ENCODE results near the gene DRAP1. TPM values are rescaled to one million over a fixed set of nuclear protein-coding genes. Genes with fewer than 3 reads are reported as not detected.

Gene DRAP1
- total and polyA plus RNA-seq, 9 of the 15 experiments (the other 6 are each of a cell fraction or from before 2014, with no cell fraction given) = 9.6 to 200 (median 92.9) TPM

DNA sequence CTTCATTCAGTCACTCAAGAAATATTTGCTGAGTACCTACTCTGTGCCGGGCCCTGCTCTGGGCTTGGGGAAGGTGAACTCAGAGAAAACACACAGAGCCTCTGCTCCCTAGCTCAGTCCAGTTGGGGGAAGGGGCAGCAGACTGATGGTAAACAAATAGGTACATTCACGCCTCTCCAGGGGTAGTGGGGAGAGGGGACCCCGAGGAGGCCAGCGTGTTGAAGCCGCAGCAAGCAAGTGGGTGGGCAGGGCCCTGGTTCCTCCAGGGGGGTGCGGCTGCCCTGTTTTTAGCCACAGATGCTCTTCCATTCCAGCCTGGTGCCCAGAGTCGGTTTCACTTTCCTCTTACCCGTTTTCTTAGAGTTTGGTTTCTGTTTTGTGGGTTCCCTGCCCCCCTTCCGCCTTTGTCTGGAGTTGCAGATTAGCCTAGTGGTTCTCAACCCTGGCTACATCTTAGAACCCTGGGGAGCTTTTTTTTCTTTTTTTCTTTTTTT, 8.7 kb downstream of the DRAP1 start (continued):
- TF ChIP-seq, protein P1, sequence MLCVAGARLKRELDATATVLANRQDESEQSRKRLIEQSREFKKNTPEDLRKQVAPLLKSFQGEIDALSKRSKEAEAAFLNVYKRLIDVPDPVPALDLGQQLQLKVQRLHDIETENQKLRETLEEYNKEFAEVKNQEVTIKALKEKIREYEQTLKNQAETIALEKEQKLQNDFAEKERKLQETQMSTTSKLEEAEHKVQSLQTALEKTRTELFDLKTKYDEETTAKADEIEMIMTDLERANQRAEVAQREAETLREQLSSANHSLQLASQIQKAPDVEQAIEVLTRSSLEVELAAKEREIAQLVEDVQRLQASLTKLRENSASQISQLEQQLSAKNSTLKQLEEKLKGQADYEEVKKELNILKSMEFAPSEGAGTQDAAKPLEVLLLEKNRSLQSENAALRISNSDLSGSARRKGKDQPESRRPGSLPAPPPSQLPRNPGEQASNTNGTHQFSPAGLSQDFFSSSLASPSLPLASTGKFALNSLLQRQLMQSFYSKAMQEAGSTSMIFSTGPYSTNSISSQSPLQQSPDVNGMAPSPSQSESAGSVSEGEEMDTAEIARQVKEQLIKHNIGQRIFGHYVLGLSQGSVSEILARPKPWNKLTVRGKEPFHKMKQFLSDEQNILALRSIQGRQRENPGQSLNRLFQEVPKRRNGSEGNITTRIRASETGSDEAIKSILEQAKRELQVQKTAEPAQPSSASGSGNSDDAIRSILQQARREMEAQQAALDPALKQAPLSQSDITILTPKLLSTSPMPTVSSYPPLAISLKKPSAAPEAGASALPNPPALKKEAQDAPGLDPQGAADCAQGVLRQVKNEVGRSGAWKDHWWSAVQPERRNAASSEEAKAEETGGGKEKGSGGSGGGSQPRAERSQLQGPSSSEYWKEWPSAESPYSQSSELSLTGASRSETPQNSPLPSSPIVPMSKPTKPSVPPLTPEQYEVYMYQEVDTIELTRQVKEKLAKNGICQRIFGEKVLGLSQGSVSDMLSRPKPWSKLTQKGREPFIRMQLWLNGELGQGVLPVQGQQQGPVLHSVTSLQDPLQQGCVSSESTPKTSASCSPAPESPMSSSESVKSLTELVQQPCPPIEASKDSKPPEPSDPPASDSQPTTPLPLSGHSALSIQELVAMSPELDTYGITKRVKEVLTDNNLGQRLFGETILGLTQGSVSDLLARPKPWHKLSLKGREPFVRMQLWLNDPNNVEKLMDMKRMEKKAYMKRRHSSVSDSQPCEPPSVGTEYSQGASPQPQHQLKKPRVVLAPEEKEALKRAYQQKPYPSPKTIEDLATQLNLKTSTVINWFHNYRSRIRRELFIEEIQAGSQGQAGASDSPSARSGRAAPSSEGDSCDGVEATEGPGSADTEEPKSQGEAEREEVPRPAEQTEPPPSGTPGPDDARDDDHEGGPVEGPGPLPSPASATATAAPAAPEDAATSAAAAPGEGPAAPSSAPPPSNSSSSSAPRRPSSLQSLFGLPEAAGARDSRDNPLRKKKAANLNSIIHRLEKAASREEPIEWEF (CRISPR knock-in tag; IDR thresholded peaks at IDR 0.05) = 0 out of 2 replicates have a peak, but pooled peaks have one; percentile 65
- TF ChIP-seq DPF2 (IDR thresholded peaks at IDR 0.05) (peak; percentile 53; the same call in 1 of the 2 replicates), ZNF134 (CRISPR knock-in tag; conservative IDR thresholded peaks at IDR 0.05) (no peak), ZKSCAN1 (IDR thresholded peaks at IDR 0.05; ENCODE audit: low read depth, low read length) (0 out of 2 replicates have a peak, but pooled peaks have one; percentile 42), MXI1 (IDR thresholded peaks at IDR 0.05; ENCODE audit: low read depth, low read length) (no peak), NEUROD1 (IDR thresholded peaks at IDR 0.05; ENCODE audit: borderline replicate concordance, low read depth, low read length, partially characterized antibody) (no peak), NR2C2 (CRISPR knock-in tag; IDR thresholded peaks at IDR 0.05) (no peak), NR2C2 (tag; IDR thresholded peaks at IDR 0.05) (peak; percentile 12; the same call in 1 of the 2 replicates), LARP7 (IDR thresholded peaks at IDR 0.05) (no peak), ZBED1 (IDR thresholded peaks at IDR 0.05) (no peak), ARNT (IDR thresholded peaks at IDR 0.05) (no peak), IFI16 (CRISPR knock-in tag; IDR thresholded peaks at IDR 0.05) (no peak), MAZ (CRISPR knock-in tag; conservative IDR thresholded peaks at IDR 0.05 in 1 of 2, IDR thresholded peaks at IDR 0.05 in 1 of 2) (peak in 1 of 2 experiments; percentile 34; a peak in 1 of 4 replicates)
- TF ChIP-seq, protein P2, sequence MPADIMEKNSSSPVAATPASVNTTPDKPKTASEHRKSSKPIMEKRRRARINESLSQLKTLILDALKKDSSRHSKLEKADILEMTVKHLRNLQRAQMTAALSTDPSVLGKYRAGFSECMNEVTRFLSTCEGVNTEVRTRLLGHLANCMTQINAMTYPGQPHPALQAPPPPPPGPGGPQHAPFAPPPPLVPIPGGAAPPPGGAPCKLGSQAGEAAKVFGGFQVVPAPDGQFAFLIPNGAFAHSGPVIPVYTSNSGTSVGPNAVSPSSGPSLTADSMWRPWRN (IDR thresholded peaks at IDR 0.05; ENCODE audit: low read depth) = no peak
- TF ChIP-seq, protein P3, sequence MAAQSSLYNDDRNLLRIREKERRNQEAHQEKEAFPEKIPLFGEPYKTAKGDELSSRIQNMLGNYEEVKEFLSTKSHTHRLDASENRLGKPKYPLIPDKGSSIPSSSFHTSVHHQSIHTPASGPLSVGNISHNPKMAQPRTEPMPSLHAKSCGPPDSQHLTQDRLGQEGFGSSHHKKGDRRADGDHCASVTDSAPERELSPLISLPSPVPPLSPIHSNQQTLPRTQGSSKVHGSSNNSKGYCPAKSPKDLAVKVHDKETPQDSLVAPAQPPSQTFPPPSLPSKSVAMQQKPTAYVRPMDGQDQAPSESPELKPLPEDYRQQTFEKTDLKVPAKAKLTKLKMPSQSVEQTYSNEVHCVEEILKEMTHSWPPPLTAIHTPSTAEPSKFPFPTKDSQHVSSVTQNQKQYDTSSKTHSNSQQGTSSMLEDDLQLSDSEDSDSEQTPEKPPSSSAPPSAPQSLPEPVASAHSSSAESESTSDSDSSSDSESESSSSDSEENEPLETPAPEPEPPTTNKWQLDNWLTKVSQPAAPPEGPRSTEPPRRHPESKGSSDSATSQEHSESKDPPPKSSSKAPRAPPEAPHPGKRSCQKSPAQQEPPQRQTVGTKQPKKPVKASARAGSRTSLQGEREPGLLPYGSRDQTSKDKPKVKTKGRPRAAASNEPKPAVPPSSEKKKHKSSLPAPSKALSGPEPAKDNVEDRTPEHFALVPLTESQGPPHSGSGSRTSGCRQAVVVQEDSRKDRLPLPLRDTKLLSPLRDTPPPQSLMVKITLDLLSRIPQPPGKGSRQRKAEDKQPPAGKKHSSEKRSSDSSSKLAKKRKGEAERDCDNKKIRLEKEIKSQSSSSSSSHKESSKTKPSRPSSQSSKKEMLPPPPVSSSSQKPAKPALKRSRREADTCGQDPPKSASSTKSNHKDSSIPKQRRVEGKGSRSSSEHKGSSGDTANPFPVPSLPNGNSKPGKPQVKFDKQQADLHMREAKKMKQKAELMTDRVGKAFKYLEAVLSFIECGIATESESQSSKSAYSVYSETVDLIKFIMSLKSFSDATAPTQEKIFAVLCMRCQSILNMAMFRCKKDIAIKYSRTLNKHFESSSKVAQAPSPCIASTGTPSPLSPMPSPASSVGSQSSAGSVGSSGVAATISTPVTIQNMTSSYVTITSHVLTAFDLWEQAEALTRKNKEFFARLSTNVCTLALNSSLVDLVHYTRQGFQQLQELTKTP (IDR thresholded peaks at IDR 0.05; ENCODE audit: low read depth in 1 of 2, partially characterized antibody in 2 of 2) = no peak
- TF ChIP-seq, protein P4, sequence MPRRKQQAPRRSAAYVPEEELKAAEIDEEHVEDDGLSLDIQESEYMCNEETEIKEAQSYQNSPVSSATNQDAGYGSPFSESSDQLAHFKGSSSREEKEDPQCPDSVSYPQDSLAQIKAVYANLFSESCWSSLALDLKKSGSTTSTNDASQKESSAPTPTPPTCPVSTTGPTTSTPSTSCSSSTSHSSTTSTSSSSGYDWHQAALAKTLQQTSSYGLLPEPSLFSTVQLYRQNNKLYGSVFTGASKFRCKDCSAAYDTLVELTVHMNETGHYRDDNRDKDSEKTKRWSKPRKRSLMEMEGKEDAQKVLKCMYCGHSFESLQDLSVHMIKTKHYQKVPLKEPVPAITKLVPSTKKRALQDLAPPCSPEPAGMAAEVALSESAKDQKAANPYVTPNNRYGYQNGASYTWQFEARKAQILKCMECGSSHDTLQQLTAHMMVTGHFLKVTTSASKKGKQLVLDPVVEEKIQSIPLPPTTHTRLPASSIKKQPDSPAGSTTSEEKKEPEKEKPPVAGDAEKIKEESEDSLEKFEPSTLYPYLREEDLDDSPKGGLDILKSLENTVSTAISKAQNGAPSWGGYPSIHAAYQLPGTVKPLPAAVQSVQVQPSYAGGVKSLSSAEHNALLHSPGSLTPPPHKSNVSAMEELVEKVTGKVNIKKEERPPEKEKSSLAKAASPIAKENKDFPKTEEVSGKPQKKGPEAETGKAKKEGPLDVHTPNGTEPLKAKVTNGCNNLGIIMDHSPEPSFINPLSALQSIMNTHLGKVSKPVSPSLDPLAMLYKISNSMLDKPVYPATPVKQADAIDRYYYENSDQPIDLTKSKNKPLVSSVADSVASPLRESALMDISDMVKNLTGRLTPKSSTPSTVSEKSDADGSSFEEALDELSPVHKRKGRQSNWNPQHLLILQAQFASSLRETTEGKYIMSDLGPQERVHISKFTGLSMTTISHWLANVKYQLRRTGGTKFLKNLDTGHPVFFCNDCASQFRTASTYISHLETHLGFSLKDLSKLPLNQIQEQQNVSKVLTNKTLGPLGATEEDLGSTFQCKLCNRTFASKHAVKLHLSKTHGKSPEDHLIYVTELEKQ (CRISPR knock-in tag; IDR thresholded peaks at IDR 0.05) = no peak
